Erythroblast (primary cell): ENCODE results near the gene ESR1.

Source experiments
- GATA1 ChIP-seq: IDR thresholded peaks from 2 replicates; pipeline ENCODE4 v1.6.1; 2011; ENCODE audit warnings: low read depth, mild to moderate bottlenecking, control low read depth, low read length, moderate library complexity
- POLR2A ChIP-seq: IDR thresholded peaks from 2 replicates; pipeline ENCODE4 v1.6.1; 2011; ENCODE audit warnings: mild to moderate bottlenecking, low read length

DNA sequence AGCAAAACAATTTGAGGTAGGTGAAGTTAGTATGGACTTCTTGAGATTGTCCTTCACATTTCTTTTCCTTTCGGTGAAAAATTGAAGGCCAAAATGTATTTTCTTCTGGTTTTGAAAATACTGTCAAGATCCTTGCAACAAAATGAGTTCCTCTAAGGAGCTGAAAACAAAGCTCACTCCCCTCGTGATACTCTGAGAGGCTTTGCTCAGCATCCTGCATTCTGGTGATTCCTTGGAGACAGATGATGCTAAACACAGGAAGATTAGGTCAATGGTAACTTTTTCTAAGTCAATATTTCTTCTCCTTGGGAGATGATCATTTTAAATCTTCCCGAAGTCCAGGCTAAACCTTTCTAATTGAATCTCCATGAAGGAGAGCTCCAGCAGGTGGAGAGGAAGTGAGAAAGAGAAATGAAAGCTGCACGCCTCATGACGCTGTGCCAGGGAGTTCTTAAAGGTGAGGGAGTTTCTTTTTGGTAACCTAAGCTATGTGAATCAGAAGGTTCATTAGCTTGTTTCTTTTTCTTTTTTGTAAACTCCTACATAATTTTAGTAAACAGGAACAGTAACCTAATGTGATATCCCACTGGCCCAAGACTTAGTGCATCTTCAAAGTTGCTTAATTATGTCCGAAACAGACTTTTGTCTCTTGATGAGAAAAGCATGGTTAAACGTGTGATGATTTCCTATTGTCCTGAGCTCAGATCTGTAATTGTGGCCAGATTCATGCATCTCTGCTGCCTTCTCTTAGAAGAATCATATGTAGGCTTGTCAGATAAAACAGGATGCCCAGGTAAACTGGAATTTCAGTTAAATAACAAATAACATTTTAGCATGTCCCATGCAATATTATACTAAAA, 15.0 kb downstream of the ESR1 start:
- TF ChIP-seq POLR2A (no peak), GATA1 (no peak)
